Renal cortical epithelial cell (primary cell): ENCODE data around the gene C1QTNF1. TPM values are rescaled to one million over a fixed set of nuclear protein-coding genes. Genes with fewer than 3 reads are reported as not detected.

Experiments used
- DNase-seq: peaks from one replicate; pipeline ENCODE4 v3.0.0-alpha.2; 2011; ENCODE audit warnings: low read depth
- total RNA-seq: library from RNA; depleted of rRNA; stranded (reverse); fragments of >200 nt; gene quantifications from 2 replicates; pipeline ENCODE4 v1.2.3, GENCODE V29; 2014

Gene C1QTNF1
- total RNA-seq: 26.1 and 34.9 TPM in 2 replicates

GRCh38 chr17:79023886-79024771, at the start of gene C1QTNF1:
TSS of gene C1QTNF1 (plus strand) at chr17:79024169. CDS start at chr17:79043969, 19,800 bp downstream.
- no peak for DNase-seq

- peak; percentile 65 for DNase-seq
Observed at GRCh38 chr17:78974635-78975591, 49.1 kb upstream of the C1QTNF1 start.

GRCh38 chr17:78976907-78977680, 46.9 kb upstream of the C1QTNF1 start:
- no peak for DNase-seq

- no peak for DNase-seq
Observed at GRCh38 chr17:78977681-78977943, 46.4 kb upstream of the C1QTNF1 start.

GRCh38 chr17:78977997-78978973, 45.7 kb upstream of the C1QTNF1 start:
- DNase-seq: no peak

- peak; percentile 79 for DNase-seq
Observed at GRCh38 chr17:78979780-78980623, 44.0 kb upstream of the C1QTNF1 start, which contains the start of gene LGALS3BP. TSS of gene LGALS3BP (minus strand) at chr17:78979923. CDS start at chr17:78977191, 2,732 bp downstream.

- DNase-seq: no peak
Observed at GRCh38 chr17:78980624-78980972, 43.4 kb upstream of the C1QTNF1 start.

- no peak for DNase-seq
Observed at GRCh38 chr17:78981010-78981888, 42.7 kb upstream of the C1QTNF1 start.

GRCh38 chr17:78985395-78985794, 38.6 kb upstream of the C1QTNF1 start:
- no peak for DNase-seq

GRCh38 chr17:78986048-78986648, 37.8 kb upstream of the C1QTNF1 start:
- peak; percentile 27 for DNase-seq

GRCh38 chr17:78986649-78987328, 37.2 kb upstream of the C1QTNF1 start:
- peak; percentile 67 for DNase-seq

- DNase-seq: no peak
Observed at GRCh38 chr17:78988152-78988551, 35.8 kb upstream of the C1QTNF1 start.

GRCh38 chr17:78990349-78991016, 33.5 kb upstream of the C1QTNF1 start:
- no peak for DNase-seq

GRCh38 chr17:78991017-78991738, 32.8 kb upstream of the C1QTNF1 start:
- no peak for DNase-seq

GRCh38 chr17:78991906-78992532, 31.9 kb upstream of the C1QTNF1 start:
- no peak for DNase-seq
